Cardiac fibroblast (primary cell): ENCODE measurements around the gene HSBP1.

Experiments used
- DNase-seq, 2 donors: peaks; one replicate each; pipeline versions ENCODE4 v3.0.0 to v3.0.0-alpha.2; 2010; ENCODE audit warnings: low read depth in 2 of 2
- H3K4me3 ChIP-seq, 2 donors: replicated peaks in 1 of 2; 1 replicate in 1 of 2; 2 replicates in 1 of 2; pipeline ENCODE4 v1.5.1; 2011; ENCODE audit warnings: low read depth in 2 of 2, low read length in 2 of 2, mild to moderate bottlenecking in 2 of 2, moderate library complexity in 1 of 2
- TF ChIP-seq, protein P1 (sequence below): IDR thresholded peaks from one replicate; pipeline ENCODE4 v1.5.1; 2011; ENCODE audit warnings: low read depth, mild to moderate bottlenecking, low read length, inconsistent platforms

Gene HSBP1

GRCh38 chr16:83809092-83809491 lies 1.3 kb downstream of the HSBP1 start:
- H3K4me3 ChIP-seq = peak overlapping the region; percentile 82 to 93

GRCh38 chr16:83810901-83811300 lies 3.1 kb downstream of the HSBP1 start:
- no peak overlapping the region for H3K4me3 ChIP-seq
- TF ChIP-seq, protein P1, sequence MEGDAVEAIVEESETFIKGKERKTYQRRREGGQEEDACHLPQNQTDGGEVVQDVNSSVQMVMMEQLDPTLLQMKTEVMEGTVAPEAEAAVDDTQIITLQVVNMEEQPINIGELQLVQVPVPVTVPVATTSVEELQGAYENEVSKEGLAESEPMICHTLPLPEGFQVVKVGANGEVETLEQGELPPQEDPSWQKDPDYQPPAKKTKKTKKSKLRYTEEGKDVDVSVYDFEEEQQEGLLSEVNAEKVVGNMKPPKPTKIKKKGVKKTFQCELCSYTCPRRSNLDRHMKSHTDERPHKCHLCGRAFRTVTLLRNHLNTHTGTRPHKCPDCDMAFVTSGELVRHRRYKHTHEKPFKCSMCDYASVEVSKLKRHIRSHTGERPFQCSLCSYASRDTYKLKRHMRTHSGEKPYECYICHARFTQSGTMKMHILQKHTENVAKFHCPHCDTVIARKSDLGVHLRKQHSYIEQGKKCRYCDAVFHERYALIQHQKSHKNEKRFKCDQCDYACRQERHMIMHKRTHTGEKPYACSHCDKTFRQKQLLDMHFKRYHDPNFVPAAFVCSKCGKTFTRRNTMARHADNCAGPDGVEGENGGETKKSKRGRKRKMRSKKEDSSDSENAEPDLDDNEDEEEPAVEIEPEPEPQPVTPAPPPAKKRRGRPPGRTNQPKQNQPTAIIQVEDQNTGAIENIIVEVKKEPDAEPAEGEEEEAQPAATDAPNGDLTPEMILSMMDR = no peak
- no peak for DNase-seq

More at GRCh38 chr16:83809092-83809491, 1.3 kb downstream of the HSBP1 start:
- DNase-seq = no peak
- TF ChIP-seq, protein P1 = no peak

- peak; percentile 66 to 72 for DNase-seq
- H3K4me3 ChIP-seq = no peak overlapping the region
- TF ChIP-seq, protein P1 = no peak
Measured at GRCh38 chr16:83813823-83814658, 6.3 kb downstream of the HSBP1 start.

DNA sequence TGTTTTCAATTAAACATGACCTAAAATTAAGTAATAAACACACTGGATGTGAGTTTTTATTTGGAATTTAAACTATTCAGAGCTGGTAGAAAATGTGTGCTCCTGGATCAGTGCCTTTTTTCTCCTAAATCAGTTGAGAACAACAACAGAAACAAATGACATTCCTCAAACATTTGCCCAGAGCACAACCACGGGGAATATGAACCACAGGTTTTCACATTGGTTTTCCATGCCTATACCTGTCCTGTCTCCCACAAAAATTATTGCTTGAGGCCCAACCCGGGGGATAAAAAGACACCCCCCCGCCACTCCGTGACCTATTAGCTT lies 6.8 kb downstream of the HSBP1 start:
- TF ChIP-seq, protein P1 = no peak
- no peak overlapping the region for H3K4me3 ChIP-seq
- no peak for DNase-seq

GRCh38 chr16:83817022-83817421 lies 9.2 kb downstream of the HSBP1 start:
- TF ChIP-seq, protein P1 = no peak
- no peak for DNase-seq

GRCh38 chr16:83818276-83818675 lies 10.5 kb downstream of the HSBP1 start:
- H3K4me3 ChIP-seq = no peak overlapping the region
- no peak for DNase-seq
- TF ChIP-seq, protein P1 = no peak

More at GRCh38 chr16:83817022-83817421, 9.2 kb downstream of the HSBP1 start:
- no peak overlapping the region for H3K4me3 ChIP-seq
